Measurements from ENCODE around the gene TAS1R2. TPM values are rescaled to one million over a fixed set of nuclear protein-coding genes. Genes with fewer than 3 reads are reported as not detected.

The TAS1R2 gene
- total and polyA plus RNA-seq, 9 of the 15 experiments (the other 6 are each of a cell fraction or from before 2014, with no cell fraction given), result not detected

- TF ChIP-seq ZNF639 (CRISPR knock-in tag; conservative IDR thresholded peaks at IDR 0.05 in 1 of 2, IDR thresholded peaks at IDR 0.05 in 1 of 2), result peak in 1 of 2 experiments; percentile 73; a peak in 2 of 4 replicates
- TF ChIP-seq POLR2H (tag; IDR thresholded peaks at IDR 0.05; ENCODE audit: low read depth), result no peak; the same call in 1 of the 2 replicates
- no peak; the same call in 1 of the 2 replicates for TF ChIP-seq PML (IDR thresholded peaks at IDR 0.05; ENCODE audit: low read length)
- peak; percentile 26 for TF ChIP-seq SMAD1 (IDR thresholded peaks at IDR 0.05; ENCODE audit: low read depth, low read length, partially characterized antibody)
- 0 out of 2 replicates have a peak, but pooled peaks have one; percentile 35 for TF ChIP-seq GATAD2A (IDR thresholded peaks at IDR 0.05)
- no peak for TF ChIP-seq ZNF398 (CRISPR knock-in tag; IDR thresholded peaks at IDR 0.05)
- TF ChIP-seq PHF8 (IDR thresholded peaks at IDR 0.05; ENCODE audit: borderline replicate concordance, low read length), result peak; percentile 69; the same call in 1 of the 2 replicates
- peak; percentile 82 for TF ChIP-seq REST (IDR thresholded peaks at IDR 0.05; ENCODE audit: borderline replicate concordance)
- 0 out of 2 replicates have a peak, but pooled peaks have one; percentile 25 for TF ChIP-seq REST (CRISPR knock-in tag; IDR thresholded peaks at IDR 0.05; ENCODE audit: low read depth)
- TF ChIP-seq ZNF174 (CRISPR knock-in tag; IDR thresholded peaks at IDR 0.05), result no peak
- TF ChIP-seq KDM4B (IDR thresholded peaks at IDR 0.05; ENCODE audit: borderline replicate concordance in 2 of 2, low read depth in 1 of 2), result peak in 1 of 2 experiments; percentile 41; a peak in 1 of 4 replicates
- TF ChIP-seq BHLHE40 (IDR thresholded peaks at IDR 0.05; ENCODE audit: low read length), result peak; percentile 93
- 0 out of 2 replicates have a peak, but pooled peaks have one; percentile 42 for TF ChIP-seq HEY1 (CRISPR knock-in tag; IDR thresholded peaks at IDR 0.05; ENCODE audit: borderline replicate concordance)
- TF ChIP-seq MXD1 (CRISPR knock-in tag; IDR thresholded peaks at IDR 0.05; ENCODE audit: borderline replicate concordance, poor library complexity, severe bottlenecking), result peak; percentile 15
These were observed 43.2 kb upstream of the TAS1R2 start, which contains the start of gene ALDH4A1 (continued) for GRCh38 chr1:18902523-18903290.
